Measurements from ENCODE around the gene NKAIN2.

- TF ChIP-seq, protein P1, sequence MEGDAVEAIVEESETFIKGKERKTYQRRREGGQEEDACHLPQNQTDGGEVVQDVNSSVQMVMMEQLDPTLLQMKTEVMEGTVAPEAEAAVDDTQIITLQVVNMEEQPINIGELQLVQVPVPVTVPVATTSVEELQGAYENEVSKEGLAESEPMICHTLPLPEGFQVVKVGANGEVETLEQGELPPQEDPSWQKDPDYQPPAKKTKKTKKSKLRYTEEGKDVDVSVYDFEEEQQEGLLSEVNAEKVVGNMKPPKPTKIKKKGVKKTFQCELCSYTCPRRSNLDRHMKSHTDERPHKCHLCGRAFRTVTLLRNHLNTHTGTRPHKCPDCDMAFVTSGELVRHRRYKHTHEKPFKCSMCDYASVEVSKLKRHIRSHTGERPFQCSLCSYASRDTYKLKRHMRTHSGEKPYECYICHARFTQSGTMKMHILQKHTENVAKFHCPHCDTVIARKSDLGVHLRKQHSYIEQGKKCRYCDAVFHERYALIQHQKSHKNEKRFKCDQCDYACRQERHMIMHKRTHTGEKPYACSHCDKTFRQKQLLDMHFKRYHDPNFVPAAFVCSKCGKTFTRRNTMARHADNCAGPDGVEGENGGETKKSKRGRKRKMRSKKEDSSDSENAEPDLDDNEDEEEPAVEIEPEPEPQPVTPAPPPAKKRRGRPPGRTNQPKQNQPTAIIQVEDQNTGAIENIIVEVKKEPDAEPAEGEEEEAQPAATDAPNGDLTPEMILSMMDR (IDR thresholded peaks at IDR 0.05; ENCODE audit: insufficient read depth, low read length, poor library complexity, severe bottlenecking): no peak
- no peak for TF ChIP-seq EZH2phosphoT487 (conservative IDR thresholded peaks at IDR 0.05; ENCODE audit: low read length)
Observed at GRCh38 chr6:123810214-123810613, 6.5 kb downstream of the NKAIN2 start.
